ENCODE results near the gene CCDC73.

DNA sequence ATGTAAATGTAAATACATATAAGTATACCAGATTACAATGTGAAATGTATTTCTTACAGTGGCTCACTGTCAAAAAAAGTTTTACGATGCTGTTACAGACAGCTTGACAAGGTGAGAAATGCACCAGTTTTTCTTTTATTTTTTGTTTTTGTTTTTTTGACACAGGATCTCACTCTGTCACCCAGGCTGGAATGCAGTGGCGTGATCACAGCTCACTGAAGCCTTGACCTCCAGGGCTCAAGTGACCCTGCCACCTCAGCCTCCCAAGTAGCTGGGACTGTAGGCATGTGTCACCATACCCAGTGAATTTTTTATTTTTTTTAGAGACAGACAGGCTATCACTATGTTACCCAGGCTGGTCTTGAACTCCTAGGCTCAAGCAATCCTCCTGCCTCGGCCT lies 9.2 kb downstream of the CCDC73 start:
- no peak for TF ChIP-seq EZH2 (IDR thresholded peaks at IDR 0.05; ENCODE audit: insufficient read depth, low read length)
- TF ChIP-seq, protein P1, sequence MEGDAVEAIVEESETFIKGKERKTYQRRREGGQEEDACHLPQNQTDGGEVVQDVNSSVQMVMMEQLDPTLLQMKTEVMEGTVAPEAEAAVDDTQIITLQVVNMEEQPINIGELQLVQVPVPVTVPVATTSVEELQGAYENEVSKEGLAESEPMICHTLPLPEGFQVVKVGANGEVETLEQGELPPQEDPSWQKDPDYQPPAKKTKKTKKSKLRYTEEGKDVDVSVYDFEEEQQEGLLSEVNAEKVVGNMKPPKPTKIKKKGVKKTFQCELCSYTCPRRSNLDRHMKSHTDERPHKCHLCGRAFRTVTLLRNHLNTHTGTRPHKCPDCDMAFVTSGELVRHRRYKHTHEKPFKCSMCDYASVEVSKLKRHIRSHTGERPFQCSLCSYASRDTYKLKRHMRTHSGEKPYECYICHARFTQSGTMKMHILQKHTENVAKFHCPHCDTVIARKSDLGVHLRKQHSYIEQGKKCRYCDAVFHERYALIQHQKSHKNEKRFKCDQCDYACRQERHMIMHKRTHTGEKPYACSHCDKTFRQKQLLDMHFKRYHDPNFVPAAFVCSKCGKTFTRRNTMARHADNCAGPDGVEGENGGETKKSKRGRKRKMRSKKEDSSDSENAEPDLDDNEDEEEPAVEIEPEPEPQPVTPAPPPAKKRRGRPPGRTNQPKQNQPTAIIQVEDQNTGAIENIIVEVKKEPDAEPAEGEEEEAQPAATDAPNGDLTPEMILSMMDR (IDR thresholded peaks at IDR 0.05; ENCODE audit: insufficient read depth, low read depth, low read length), result no peak
